Astrocyte (in vitro differentiated cells and primary cell): ENCODE results near the gene LPCAT4. TPM values are rescaled to one million over a fixed set of nuclear protein-coding genes. Genes with fewer than 3 reads are reported as not detected.

Source experiments
- DNase-seq: peaks from one replicate; pipeline ENCODE4 v3.0.0-alpha.2; 2010; ENCODE audit warnings: low read depth
- FAIRE-seq: peaks from 2 replicates; lab custom pipeline; 2011; peaks lifted over from hg19 to GRCh38; lab: Jason Lieb, UNC
- H2AFZ ChIP-seq: 2 replicates; pipeline ENCODE4 v1.6.0; 2012; ENCODE audit warnings: low read depth, low read length, inconsistent platforms
- H3K27ac ChIP-seq: 2 replicates; pipeline ENCODE4 v1.5.1; 2011; ENCODE audit warnings: low read depth, low read length, inconsistent platforms
- H3K27me3 ChIP-seq: 2 replicates; pipeline ENCODE4 v1.6.0; 2011; ENCODE audit warnings: low read length, inconsistent platforms; ENCODE audit not compliant: insufficient read depth
- H3K36me3 ChIP-seq: 2 replicates; pipeline ENCODE4 v1.5.1; 2011; ENCODE audit warnings: low read length, inconsistent platforms; ENCODE audit not compliant: insufficient read depth
- H3K4me1 ChIP-seq: 2 replicates; pipeline ENCODE4 v1.5.1; 2011; ENCODE audit warnings: low read length, inconsistent platforms; ENCODE audit not compliant: insufficient read depth
- H3K4me2 ChIP-seq: 2 replicates; pipeline ENCODE4 v1.6.0; 2012; ENCODE audit warnings: low read length, inconsistent platforms
- H3K4me3 ChIP-seq: 2 replicates; pipeline ENCODE4 v1.5.1; 2011; ENCODE audit warnings: low read depth, mild to moderate bottlenecking, low read length, inconsistent platforms; ENCODE audit not compliant: insufficient read depth
- H3K79me2 ChIP-seq: 2 replicates; pipeline ENCODE4 v1.6.0; 2012; ENCODE audit warnings: mild to moderate bottlenecking, low read length, inconsistent platforms; ENCODE audit not compliant: insufficient read depth
- H3K9ac ChIP-seq: 2 replicates; pipeline ENCODE4 v1.6.0; 2012; ENCODE audit warnings: mild to moderate bottlenecking, low read length, inconsistent platforms
- H3K9me3 ChIP-seq: 2 replicates; pipeline ENCODE4 v1.5.1; 2012; ENCODE audit warnings: low read depth, mild to moderate bottlenecking, low read length, inconsistent platforms; ENCODE audit not compliant: insufficient read depth
- H4K20me1 ChIP-seq: 2 replicates; pipeline ENCODE4 v1.6.0; 2012; ENCODE audit warnings: low read length, inconsistent platforms; ENCODE audit not compliant: insufficient read depth
- H3K27ac Mint-ChIP-seq: one replicate; pipeline ENCODE4 v1.8.0; 2021; ENCODE audit warnings: mild to moderate bottlenecking, mixed read lengths; ENCODE audit not compliant: unreplicated experiment
- H3K27me3 Mint-ChIP-seq: one replicate; pipeline ENCODE4 v1.8.0; 2021; ENCODE audit warnings: low read depth, mixed read lengths; ENCODE audit not compliant: unreplicated experiment
- H3K36me3 Mint-ChIP-seq: one replicate; pipeline ENCODE4 v1.8.0; 2021; ENCODE audit warnings: low read depth, mixed read lengths; ENCODE audit not compliant: unreplicated experiment
- H3K4me1 Mint-ChIP-seq: one replicate; pipeline ENCODE4 v1.8.0; 2021; ENCODE audit warnings: low read depth, mixed read lengths; ENCODE audit not compliant: unreplicated experiment
- H3K4me3 Mint-ChIP-seq: one replicate; pipeline ENCODE4 v1.8.0; 2021; ENCODE audit warnings: mild to moderate bottlenecking, moderate library complexity, mixed read lengths; ENCODE audit not compliant: unreplicated experiment
- H3K9me3 Mint-ChIP-seq: one replicate; pipeline ENCODE4 v1.8.0; 2021; ENCODE audit warnings: mild to moderate bottlenecking, mixed read lengths; ENCODE audit not compliant: unreplicated experiment
- CTCF ChIP-seq: IDR thresholded peaks from 2 replicates; pipeline ENCODE4 v1.5.1; 2011; ENCODE audit warnings: low read depth, mild to moderate bottlenecking, inconsistent platforms, low read length, moderate library complexity; ENCODE audit not compliant: insufficient read depth
- EZH2 ChIP-seq: IDR thresholded peaks from 2 replicates; pipeline ENCODE4 v1.6.1; 2012; ENCODE audit warnings: mild to moderate bottlenecking, low read length, inconsistent platforms; ENCODE audit not compliant: insufficient read depth
- total RNA-seq: library from RNA; stranded (reverse); gene quantifications from 2 replicates; pipeline ENCODE4 v1.2.1, GENCODE V29; 2021

LPCAT4 gene
- total RNA-seq, 1 donor from 2014 or later, result 44.4 TPM

- no peak overlapping the region for H3K4me2 ChIP-seq
- TF ChIP-seq EZH2 (no peak), CTCF (no peak)
- no peak overlapping the region for H3K27ac ChIP-seq
- no peak overlapping the region for H3K9ac ChIP-seq
- H3K27ac Mint-ChIP-seq, result no peak overlapping the region
- H3K4me1 Mint-ChIP-seq, result no peaks in the 10 kb centered on the region
- no peak overlapping the region for H2AFZ ChIP-seq
- no peaks in the 10 kb centered on the region for H3K79me2 ChIP-seq
- no peaks in the 10 kb centered on the region for H3K27me3 ChIP-seq
- no peak overlapping the region for H3K4me3 ChIP-seq
- H4K20me1 ChIP-seq, result no peaks in the 10 kb centered on the region
- no peaks in the 10 kb centered on the region for H3K9me3 ChIP-seq
- FAIRE-seq, result no peak
- H3K9me3 Mint-ChIP-seq, result no peaks in the 10 kb centered on the region
- H3K27me3 Mint-ChIP-seq, result no peaks in the 10 kb centered on the region
- no peaks in the 10 kb centered on the region for H3K36me3 ChIP-seq
- H3K4me1 ChIP-seq, result no peaks in the 10 kb centered on the region
- no peaks in the 10 kb centered on the region for H3K36me3 Mint-ChIP-seq
- no peak for DNase-seq
- H3K4me3 Mint-ChIP-seq, result no peak overlapping the region
Measured at GRCh38 chr15:34324933-34325332, 42.1 kb downstream of the LPCAT4 start.

GRCh38 chr15:34323217-34323616 lies 43.8 kb downstream of the LPCAT4 start:
- no peaks in the 10 kb centered on the region for H3K36me3 ChIP-seq
- no peaks in the 10 kb centered on the region for H3K27me3 Mint-ChIP-seq
- TF ChIP-seq CTCF (no peak), EZH2 (no peak)
- no peaks in the 10 kb centered on the region for H3K36me3 Mint-ChIP-seq
- H3K9ac ChIP-seq, result no peak overlapping the region
- H3K4me3 Mint-ChIP-seq, result no peak overlapping the region
- H3K9me3 ChIP-seq, result no peaks in the 10 kb centered on the region
- no peak overlapping the region for H3K4me2 ChIP-seq
- peaks cover 4% of the 10 kb centered on the region for H3K4me1 ChIP-seq
- H2AFZ ChIP-seq, result no peak overlapping the region
- no peak overlapping the region for H3K27ac Mint-ChIP-seq
- no peaks in the 10 kb centered on the region for H3K9me3 Mint-ChIP-seq
- H4K20me1 ChIP-seq, result no peaks in the 10 kb centered on the region
- H3K27me3 ChIP-seq, result no peaks in the 10 kb centered on the region
- H3K4me1 Mint-ChIP-seq, result peaks cover 3% of the 10 kb centered on the region
- no peak for DNase-seq
- FAIRE-seq, result no peak
- no peak overlapping the region for H3K4me3 ChIP-seq
- no peak overlapping the region for H3K27ac ChIP-seq
- H3K79me2 ChIP-seq, result no peaks in the 10 kb centered on the region

- Histone ChIP-seq H2AFZ (peak overlapping the region; percentile 50), H3K79me2 (no peaks in the 10 kb centered on the region), H4K20me1 (no peaks in the 10 kb centered on the region), H3K4me3 (peak overlapping the region; percentile 52), H3K4me1 (peaks cover 4% of the 10 kb centered on the region), H3K4me2 (peak overlapping the region; percentile 80), H3K9me3 (no peaks in the 10 kb centered on the region), H3K27me3 (no peaks in the 10 kb centered on the region), H3K27ac (no peak overlapping the region), H3K36me3 (no peaks in the 10 kb centered on the region), H3K9ac (peak overlapping the region; percentile 58)
- H3K27me3 Mint-ChIP-seq, result no peaks in the 10 kb centered on the region
- peak; percentile 45 for DNase-seq
- H3K36me3 Mint-ChIP-seq, result no peaks in the 10 kb centered on the region
- H3K4me1 Mint-ChIP-seq, result peaks cover 5% of the 10 kb centered on the region
- H3K4me3 Mint-ChIP-seq, result peak overlapping the region; percentile 90
- TF ChIP-seq CTCF (no peak), EZH2 (no peak)
- no peak for FAIRE-seq
- peak overlapping the region; percentile 68 for H3K27ac Mint-ChIP-seq
- H3K9me3 Mint-ChIP-seq, result no peaks in the 10 kb centered on the region
Measured at GRCh38 chr15:34318277-34319079, 48.5 kb downstream of the LPCAT4 start.
